SK-N-DZ (cell line): ENCODE measurements around the gene FITM1.
A peak's percentile ranks its signal among the peaks of the same experiment; 100 is the strongest.

Experiments
- DNase-seq: peaks from one replicate; pipeline ENCODE4 v3.0.0-alpha.2; 2015; ENCODE audit warnings: low spot score

FITM1 gene

GRCh38 chr14:24160850-24161804 lies 30.7 kb downstream of the FITM1 start, which contains the start of gene IRF9:
IRF9 (plus strand) TSS chr14:24161265; CDS start chr14:24162145, 880 bp downstream.
- peak; percentile 94 for DNase-seq

GRCh38 chr14:24162093-24162492 lies 31.6 kb downstream of the FITM1 start:
- no peak for DNase-seq

- no peak for DNase-seq
These were observed 34.1 kb downstream of the FITM1 start for GRCh38 chr14:24164518-24164991.

- DNase-seq: no peak
These were observed 35.3 kb downstream of the FITM1 start for GRCh38 chr14:24165785-24166184.

- DNase-seq: no peak
These were observed 37.1 kb downstream of the FITM1 start for GRCh38 chr14:24167469-24168114.

- DNase-seq: peak; percentile 99
These were observed 41.2 kb downstream of the FITM1 start, which contains the start of gene REC8 for GRCh38 chr14:24171422-24172260. REC8 (plus strand) TSS chr14:24172080; CDS start chr14:24172553, 473 bp downstream.

GRCh38 chr14:24172261-24172860 lies 41.9 kb downstream of the FITM1 start:
- no peak for DNase-seq

- DNase-seq: no peak
These were observed 42.4 kb downstream of the FITM1 start for GRCh38 chr14:24172871-24173281.

GRCh38 chr14:24176599-24176998 lies 46.1 kb downstream of the FITM1 start:
- no peak for DNase-seq

- DNase-seq: no peak
These were observed 46.8 kb downstream of the FITM1 start for GRCh38 chr14:24177041-24177825.

- no peak for DNase-seq
These were observed 47.4 kb downstream of the FITM1 start for GRCh38 chr14:24177891-24178290.

- DNase-seq: no peak
These were observed 48.1 kb downstream of the FITM1 start for GRCh38 chr14:24178399-24179178.

GRCh38 chr14:24179294-24179960 lies 49.0 kb downstream of the FITM1 start:
- DNase-seq: no peak

GRCh38 chr14:24179961-24180796 lies 49.7 kb downstream of the FITM1 start:
- DNase-seq: no peak

GRCh38 chr14:24181371-24182077 lies 51.1 kb downstream of the FITM1 start:
- no peak for DNase-seq
